Activated CD4-positive, alpha-beta T cell treated with anti-CD3 and anti-CD28 coated beads, Interleukin-2, amount 50 U/mL, for 1 hour (primary cell): Measurements from ENCODE around the gene ISY1.

Experiments used
- DNase-seq: peaks from one replicate; pipeline ENCODE4 v3.0.0-alpha.2; 2020

Gene ISY1

DNA sequence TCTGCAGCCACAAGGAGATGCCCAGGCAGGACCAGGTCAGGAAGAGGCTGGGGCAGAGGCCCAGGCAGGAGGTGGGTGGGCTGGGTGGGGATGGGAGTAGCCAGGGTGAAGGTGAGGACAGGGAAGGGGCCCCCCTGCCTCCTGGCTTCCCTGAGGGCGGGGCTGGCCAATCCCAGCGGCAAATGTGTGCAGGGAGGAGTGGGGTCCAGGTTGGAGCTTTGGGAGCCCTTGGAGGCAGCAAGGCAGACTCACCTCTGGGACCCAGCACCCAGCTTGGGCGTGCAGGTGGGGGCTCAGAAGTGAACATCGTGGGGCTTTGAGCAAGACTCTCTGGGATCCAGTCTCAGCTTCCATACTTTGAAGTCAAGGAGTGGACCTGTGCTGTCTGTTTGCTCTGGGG lies 75.0 kb downstream of the ISY1 start:
- no peak for DNase-seq

DNA sequence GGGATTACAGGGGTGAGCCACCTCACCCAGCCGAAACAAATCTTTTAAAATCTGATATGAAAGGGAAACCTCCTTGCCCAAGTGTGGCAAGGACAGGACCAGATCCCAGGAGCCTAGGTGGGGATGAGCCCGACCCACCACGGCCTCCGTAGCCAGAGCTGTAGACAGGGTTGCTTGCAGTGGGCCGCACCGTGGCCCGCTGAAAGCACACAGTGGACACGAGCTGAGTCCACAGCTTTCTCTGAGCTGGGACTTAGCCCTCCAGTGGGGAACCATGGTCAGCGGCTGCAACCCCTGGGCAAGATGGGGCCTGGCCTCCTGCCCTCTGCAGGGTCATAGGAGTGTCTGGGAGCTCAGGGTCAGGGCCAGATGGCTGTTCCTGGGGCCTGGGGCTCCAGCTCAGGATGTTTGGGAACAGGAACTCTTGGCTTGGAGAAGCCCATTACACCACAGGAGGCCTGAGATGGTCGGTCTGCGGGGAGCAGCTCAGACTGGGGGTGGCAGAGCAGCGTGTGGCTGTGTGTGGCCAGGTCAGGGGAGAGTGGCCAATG lies 75.6 kb downstream of the ISY1 start:
- no peak for DNase-seq

GRCh38 chr3:129084501-129084900 lies 76.4 kb downstream of the ISY1 start:
- DNase-seq, result no peak

DNA sequence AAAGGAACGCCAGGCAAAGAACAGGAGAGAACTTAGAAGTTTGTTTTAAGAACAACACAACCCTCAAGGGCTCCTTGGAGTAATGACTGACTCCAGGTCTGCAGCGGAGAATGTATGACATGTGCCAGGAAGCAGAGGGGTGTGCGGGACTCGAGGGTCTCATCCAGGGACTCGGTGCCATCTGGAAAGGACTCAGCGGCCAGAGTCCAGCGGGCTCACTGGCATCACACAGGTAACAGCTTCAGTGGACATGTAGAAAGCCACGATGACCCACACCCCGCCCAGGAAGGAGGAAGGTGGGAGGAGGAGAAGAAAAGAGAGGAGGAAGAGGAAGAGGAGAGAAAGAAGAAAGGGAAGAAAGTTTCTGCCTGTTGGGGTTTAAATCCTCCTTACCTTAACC lies 78.8 kb downstream of the ISY1 start:
- DNase-seq, result no peak

DNA sequence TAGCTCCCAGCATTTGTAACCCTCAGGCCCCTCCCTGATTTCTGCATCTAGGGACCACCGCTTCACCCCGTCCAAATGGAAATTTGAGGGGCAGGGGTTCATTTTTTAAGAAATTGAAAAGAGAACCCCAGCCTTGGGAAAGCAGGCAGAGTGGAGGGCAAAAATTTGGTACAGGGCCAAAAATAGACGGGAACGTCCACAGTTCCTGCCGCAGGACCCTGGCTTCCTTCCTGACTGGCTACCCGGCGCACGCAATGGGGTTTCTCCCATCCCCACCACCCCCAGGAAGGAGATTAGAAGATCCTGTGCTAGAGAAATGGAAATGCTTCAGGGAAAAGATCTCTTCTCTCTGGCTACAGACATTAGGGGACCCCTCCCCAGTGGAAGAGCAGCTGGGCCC lies 79.4 kb downstream of the ISY1 start:
- DNase-seq, result no peak

DNA sequence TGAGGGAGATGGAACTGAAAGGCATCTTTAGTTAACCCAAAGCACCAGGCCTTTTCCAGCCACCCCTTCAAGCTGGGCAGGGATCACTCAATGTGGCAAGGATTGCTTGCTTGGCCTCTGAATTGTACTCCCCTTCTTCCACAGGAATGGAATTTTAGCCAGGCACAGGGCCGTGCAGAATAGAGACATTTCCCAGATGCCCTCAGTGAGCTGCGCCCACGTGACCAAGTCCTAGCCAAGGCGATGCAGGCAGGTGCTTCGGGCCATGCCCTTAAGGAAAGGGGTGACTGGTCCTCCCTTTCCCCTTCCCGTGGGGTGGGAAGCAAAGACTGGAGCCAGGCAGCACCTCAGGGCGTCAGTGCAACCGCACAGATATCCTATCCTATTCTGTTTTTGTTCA lies 82.4 kb downstream of the ISY1 start:
- no peak for DNase-seq
